Endothelial cell of umbilical vein (primary cell): ENCODE results near the gene GZMM. TPM values are rescaled to one million over a fixed set of nuclear protein-coding genes. Genes with fewer than 3 reads are reported as not detected.

ENCODE experiments used
- BruUV-seq: library from RNA; stranded (reverse); fragments of 400-500 nt; replicated peaks from 2 replicates; lab custom pipeline; 2021; lab: Mats Ljungman, UMichigan
- CTCF ChIA-PET: fragments of 300-600, 350-600 bp; sonication (Branson Sonifier 250); formaldehyde crosslinking; loops from one replicate; lab custom pipeline; 2021; ENCODE audit warnings: antibody characterized with exemption, inconsistent platforms; lab: Charles Lee
- POLR2A ChIA-PET: fragments of 300-600, 350-600 bp; sonication (Branson Sonifier 250); formaldehyde crosslinking; loops from one replicate; lab custom pipeline; 2021; ENCODE audit warnings: antibody characterized with exemption, inconsistent platforms; lab: Charles Lee
- DNase-seq: peaks from one replicate; pipeline ENCODE4 v3.0.0-alpha.2; 2011; ENCODE audit warnings: low read depth, low spot score
- FAIRE-seq: peaks from 2 replicates; lab custom pipeline; 2011; peaks lifted over from hg19 to GRCh38; lab: Jason Lieb, UNC
- H2AFZ ChIP-seq: 2 replicates; pipeline ENCODE4 v1.6.0; 2012; ENCODE audit warnings: low read depth, low read length, control low read depth, inconsistent platforms
- H3K27ac ChIP-seq: 2 replicates; pipeline ENCODE4 v1.5.1; 2011; ENCODE audit warnings: low read depth, mild to moderate bottlenecking, control low read depth, low read length, moderate library complexity; ENCODE audit not compliant: insufficient read depth
- H3K27me3 ChIP-seq, 2 experiments: 2 replicates each; pipeline versions ENCODE4 v1.6.0 to v1.6.1; 2011; ENCODE audit warnings: low read length in 2 of 2, mixed read lengths in 1 of 2; ENCODE audit not compliant: control insufficient read depth in 2 of 2, insufficient read depth in 2 of 2
- H3K36me3 ChIP-seq, 2 experiments: 2 replicates in 1 of 2; 3 replicates in 1 of 2; pipeline ENCODE4 v1.5.1; 2011; ENCODE audit warnings: low read length in 2 of 2, mild to moderate bottlenecking in 1 of 2, moderate library complexity in 1 of 2; ENCODE audit not compliant: control insufficient read depth in 2 of 2, insufficient read depth in 2 of 2; ENCODE audit errors: extremely low read depth in 1 of 2
- H3K4me1 ChIP-seq: 3 replicates; pipeline ENCODE4 v1.5.1; 2011; ENCODE audit warnings: mild to moderate bottlenecking, low read length; ENCODE audit not compliant: control insufficient read depth, insufficient read depth; ENCODE audit errors: extremely low read depth
- H3K4me2 ChIP-seq: 2 replicates; pipeline ENCODE4 v1.6.1; 2011; ENCODE audit warnings: low read length, control low read depth, mixed read lengths; ENCODE audit not compliant: insufficient read depth
- H3K4me3 ChIP-seq, 3 experiments: fragments of 200-600 bp in 1 of 3; sonication (generic), shearing (Covaris generic) in 1 of 3; replicated peaks in 1 of 3; 2 replicates each; pipeline ENCODE4 v1.5.1; 2011 to 2016; ENCODE audit warnings: control low read depth in 3 of 3, low read length in 3 of 3, mild to moderate bottlenecking in 2 of 3, inconsistent platforms in 1 of 3, low read depth in 1 of 3, moderate library complexity in 1 of 3; ENCODE audit not compliant: insufficient read depth in 1 of 3
- H3K79me2 ChIP-seq: 2 replicates; pipeline ENCODE4 v1.6.0; 2012; ENCODE audit warnings: low read length, inconsistent platforms; ENCODE audit not compliant: control insufficient read depth, insufficient read depth
- H3K9ac ChIP-seq: replicated peaks from 2 replicates; pipeline ENCODE3; 2011; ENCODE audit warnings: low read length, control low read depth; ENCODE audit not compliant: insufficient read depth; ENCODE audit errors: extremely low read depth
- H3K9me1 ChIP-seq: replicated peaks from 3 replicates; pipeline ENCODE4 v1.6.0; 2011; ENCODE audit warnings: mild to moderate bottlenecking, low read length; ENCODE audit not compliant: control insufficient read depth, insufficient read depth; ENCODE audit errors: extremely low read depth
- H3K9me3 ChIP-seq: replicated peaks from 2 replicates; pipeline ENCODE4 v1.5.1; 2012; ENCODE audit warnings: low read length, inconsistent platforms; ENCODE audit not compliant: control insufficient read depth, insufficient read depth
- H4K20me1 ChIP-seq: replicated peaks from 2 replicates; pipeline ENCODE3; 2011; ENCODE audit warnings: mild to moderate bottlenecking, low read length; ENCODE audit not compliant: control insufficient read depth, insufficient read depth; ENCODE audit errors: extremely low read depth
- CTCF ChIP-seq, 2 donors: IDR thresholded peaks; 1 replicate in 1 of 2; 2 replicates in 1 of 2; pipeline ENCODE4 v1.5.1; 2011; ENCODE audit warnings: low read length in 2 of 2, mild to moderate bottlenecking in 2 of 2, moderate library complexity in 2 of 2, control low read depth in 1 of 2, inconsistent platforms in 1 of 2, low read depth in 1 of 2; ENCODE audit not compliant: insufficient read depth in 1 of 2; ENCODE audit errors: extremely low read depth in 1 of 2
- EZH2 ChIP-seq: IDR thresholded peaks from 2 replicates; pipeline ENCODE4 v1.6.1; 2012; ENCODE audit warnings: borderline replicate concordance, low read depth, mild to moderate bottlenecking, moderate library complexity, low read length, inconsistent platforms; ENCODE audit not compliant: severe bottlenecking
- FOS ChIP-seq: IDR thresholded peaks from 2 replicates; pipeline ENCODE4 v1.6.1; 2011; ENCODE audit warnings: mild to moderate bottlenecking, low read length, moderate library complexity, borderline replicate concordance; ENCODE audit not compliant: insufficient read depth
- GATA2 ChIP-seq: IDR thresholded peaks from 2 replicates; pipeline ENCODE4 v1.7.0; 2011; ENCODE audit warnings: low read depth, mild to moderate bottlenecking, moderate library complexity, mixed read lengths, low read length; ENCODE audit not compliant: insufficient read length, insufficient read depth
- JUN ChIP-seq: IDR thresholded peaks from 2 replicates; pipeline ENCODE4 v1.6.1; 2011; ENCODE audit warnings: borderline replicate concordance, low read depth; ENCODE audit not compliant: insufficient read length, insufficient read depth
- MYC ChIP-seq: IDR thresholded peaks from one replicate; pipeline ENCODE4 v1.6.1; 2011; ENCODE audit warnings: mild to moderate bottlenecking, low read depth, low read length
- POLR2A ChIP-seq: IDR thresholded peaks from 2 replicates; pipeline ENCODE4 v1.6.1; 2012; ENCODE audit warnings: low read depth, mild to moderate bottlenecking, control low read depth, low read length
- POLR2AphosphoS5 ChIP-seq: IDR thresholded peaks from 2 replicates; pipeline ENCODE4 v1.6.1; 2012; ENCODE audit warnings: low read depth, mild to moderate bottlenecking, control low read depth, low read length, moderate library complexity; ENCODE audit not compliant: insufficient read depth
- dilution Hi-C: fragments of 300-500 bp; cut with MboI; formaldehyde crosslinking; loops from one replicate; pipeline ENCODE4 v1.15.0; 2019; ENCODE audit warnings: low sequenced_read_pairs; ENCODE audit not compliant: extremely low pct_ligation_motif_present
- intact Hi-C: fragments of 100-400 bp; cut with micrococcal nuclease; formaldehyde crosslinking; loops from one replicate; pipeline ENCODE4 v1.10.0; 2022
- polyA plus RNA-seq, 4 experiments: library from polyadenylated mRNA; depleted of rRNA in 3 of 4; stranded (reverse) in 3 of 4; unstranded in 1 of 4; fragments of >200 nt; gene quantifications; 2 replicates each; pipeline versions ENCODE4 v1.2.1 to v1.2.3, GENCODE V29; 2011 to 2012; ENCODE audit warnings: missing spikeins in 1 of 4
- total RNA-seq: library from RNA; stranded (reverse); gene quantifications from 2 replicates; pipeline ENCODE4 v1.2.3, GENCODE V29; 2021
- TF ChIP-seq, protein P1 (sequence below): IDR thresholded peaks from 2 replicates; pipeline ENCODE4 v1.6.1; 2011; ENCODE audit not compliant: insufficient read depth, insufficient read length

GZMM gene
- total and polyA plus RNA-seq, 2 donors (not counting 3 experiments of a cell fraction or from before 2014, with no cell fraction given) = not detected

GRCh38 chr19:590750-591098, 46.9 kb downstream of the GZMM start:
- Histone ChIP-seq H3K79me2 (no peaks in the 10 kb centered on the region), H4K20me1 (no peaks in the 10 kb centered on the region), H3K9me1 (no peaks in the 10 kb centered on the region), H3K9me3 (no peaks in the 10 kb centered on the region), H3K4me2 (no peak overlapping the region), H3K36me3 (no peaks in the 10 kb centered on the region), H3K4me3 (no peak overlapping the region), H3K9ac (no peak overlapping the region), H3K27me3 (peaks cover 10 to 13% of the 10 kb centered on the region in 2 experiments), H3K4me1 (no peaks in the 10 kb centered on the region), H3K27ac (no peak overlapping the region), H2AFZ (no peak overlapping the region)
- dilution Hi-C loops = no loop called here
- no TSS peak for BruUV-seq
- DNase-seq = no peak
- ChIA-PET POLR2A (no interaction called here), CTCF (no interaction called here)
- intact Hi-C loops = no loop called here
- no peak for TF ChIP-seq POLR2AphosphoS5
- no peak for TF ChIP-seq FOS
- TF ChIP-seq GATA2 = no peak
- TF ChIP-seq, protein P1, sequence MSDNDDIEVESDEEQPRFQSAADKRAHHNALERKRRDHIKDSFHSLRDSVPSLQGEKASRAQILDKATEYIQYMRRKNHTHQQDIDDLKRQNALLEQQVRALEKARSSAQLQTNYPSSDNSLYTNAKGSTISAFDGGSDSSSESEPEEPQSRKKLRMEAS = no peak
- TF ChIP-seq JUN = no peak
- TF ChIP-seq EZH2 = no peak
- FAIRE-seq = no peak

- Histone ChIP-seq H3K4me3 (no peak overlapping the region), H3K79me2 (no peaks in the 10 kb centered on the region), H3K9me3 (no peaks in the 10 kb centered on the region), H4K20me1 (no peaks in the 10 kb centered on the region), H3K9ac (no peak overlapping the region), H3K27me3 (peaks cover 10 to 13% of the 10 kb centered on the region in 2 experiments), H3K4me2 (no peak overlapping the region), H3K27ac (no peak overlapping the region), H3K36me3 (no peaks in the 10 kb centered on the region), H3K9me1 (no peaks in the 10 kb centered on the region), H2AFZ (no peak overlapping the region), H3K4me1 (no peaks in the 10 kb centered on the region)
- TF ChIP-seq MYC = no peak
- no peak for TF ChIP-seq POLR2AphosphoS5
- peak; percentile 42 for TF ChIP-seq EZH2
- TF ChIP-seq JUN = no peak
- TF ChIP-seq FOS = no peak
- TF ChIP-seq CTCF (IDR thresholded peaks at IDR 0.05; ENCODE audit: extremely low read depth in 1 of 2, insufficient read depth in 1 of 2, low read depth in 1 of 2, low read length in 2 of 2) = no peak
- TF ChIP-seq POLR2A = no peak
- ChIA-PET POLR2A (no interaction called here), CTCF (no interaction called here)
- no peak for DNase-seq
- intact Hi-C loops (no loop called here), dilution Hi-C loops (no loop called here)
- FAIRE-seq = no peak
- no TSS peak for BruUV-seq
Measured at GRCh38 chr19:591099-591958, 47.5 kb downstream of the GZMM start.
